NCI-H774 (cell line): ENCODE data around the gene FAM168A.
A peak's percentile ranks its signal among the peaks of the same experiment; 100 is the strongest.

ENCODE experiments used
- DNase-seq: peaks from one replicate; lab custom pipeline; 2025; lab: John Stamatoyannopoulos, UW

FAM168A gene

GRCh38 chr11:73367482-73368024 lies 230.4 kb downstream of the FAM168A start:
- no peak for DNase-seq

- no peak for DNase-seq
Observed at GRCh38 chr11:73366953-73367352, 231.0 kb downstream of the FAM168A start.

DNA sequence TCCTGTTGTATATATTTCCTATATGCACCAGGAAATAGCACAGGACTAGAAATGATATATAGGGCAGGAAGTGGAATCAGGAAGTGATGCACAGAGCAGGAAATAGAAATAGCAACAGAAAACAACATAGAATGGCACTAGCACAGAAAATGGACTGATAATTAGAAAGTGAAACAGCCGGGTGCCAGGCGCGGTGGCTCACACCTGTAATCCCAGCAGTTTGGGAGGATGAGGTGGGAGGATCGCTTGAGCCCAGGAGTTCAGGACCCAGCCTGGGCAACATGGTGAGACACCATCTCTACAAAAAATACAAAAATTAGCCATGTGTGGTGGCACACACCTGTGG lies 231.7 kb downstream of the FAM168A start:
- no peak for DNase-seq

DNA sequence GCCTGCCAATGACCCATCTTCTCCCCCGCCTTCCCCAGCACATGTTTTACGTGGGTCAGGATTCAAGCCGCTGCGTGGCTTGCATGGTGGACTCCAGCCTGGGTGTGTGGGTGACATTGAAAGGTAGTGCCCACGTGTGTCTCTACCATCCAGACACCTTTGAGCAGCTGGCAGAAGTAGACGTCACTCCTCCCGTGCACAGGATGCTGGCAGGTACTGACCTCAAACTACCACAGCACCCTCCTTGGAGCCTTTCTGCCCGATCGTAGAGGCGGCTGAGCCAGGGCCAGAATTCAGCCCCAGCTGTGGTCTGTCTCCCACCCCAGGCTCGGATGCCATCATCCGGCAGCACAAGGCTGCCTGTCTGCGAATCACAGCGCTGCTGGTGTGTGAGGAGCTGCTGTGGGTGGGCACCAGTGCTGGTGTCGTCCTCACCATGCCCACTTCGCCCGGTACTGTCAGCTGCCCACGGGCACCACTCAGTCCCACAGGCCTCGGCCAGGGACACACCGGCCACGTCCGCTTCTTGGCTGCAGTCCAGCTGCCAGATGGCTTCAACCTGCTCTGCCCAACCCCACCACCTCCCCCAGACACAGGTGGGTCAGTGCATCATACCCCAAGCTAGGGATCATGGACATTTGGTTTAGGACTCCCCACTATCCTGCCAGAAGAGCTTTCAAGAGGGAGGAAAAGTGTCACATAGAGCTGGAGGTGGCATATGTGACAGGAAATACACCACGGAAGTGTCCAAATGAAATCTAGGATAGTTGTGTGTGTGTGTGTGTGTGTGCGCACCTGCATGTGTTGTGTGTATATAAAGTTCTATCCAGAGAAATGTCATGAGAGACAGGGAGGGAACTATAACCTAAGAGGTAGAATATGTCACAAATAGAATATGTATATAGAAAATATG lies 232.3 kb downstream of the FAM168A start:
- DNase-seq, result no peak

GRCh38 chr11:73363147-73363546 lies 234.8 kb downstream of the FAM168A start:
- no peak for DNase-seq

DNA sequence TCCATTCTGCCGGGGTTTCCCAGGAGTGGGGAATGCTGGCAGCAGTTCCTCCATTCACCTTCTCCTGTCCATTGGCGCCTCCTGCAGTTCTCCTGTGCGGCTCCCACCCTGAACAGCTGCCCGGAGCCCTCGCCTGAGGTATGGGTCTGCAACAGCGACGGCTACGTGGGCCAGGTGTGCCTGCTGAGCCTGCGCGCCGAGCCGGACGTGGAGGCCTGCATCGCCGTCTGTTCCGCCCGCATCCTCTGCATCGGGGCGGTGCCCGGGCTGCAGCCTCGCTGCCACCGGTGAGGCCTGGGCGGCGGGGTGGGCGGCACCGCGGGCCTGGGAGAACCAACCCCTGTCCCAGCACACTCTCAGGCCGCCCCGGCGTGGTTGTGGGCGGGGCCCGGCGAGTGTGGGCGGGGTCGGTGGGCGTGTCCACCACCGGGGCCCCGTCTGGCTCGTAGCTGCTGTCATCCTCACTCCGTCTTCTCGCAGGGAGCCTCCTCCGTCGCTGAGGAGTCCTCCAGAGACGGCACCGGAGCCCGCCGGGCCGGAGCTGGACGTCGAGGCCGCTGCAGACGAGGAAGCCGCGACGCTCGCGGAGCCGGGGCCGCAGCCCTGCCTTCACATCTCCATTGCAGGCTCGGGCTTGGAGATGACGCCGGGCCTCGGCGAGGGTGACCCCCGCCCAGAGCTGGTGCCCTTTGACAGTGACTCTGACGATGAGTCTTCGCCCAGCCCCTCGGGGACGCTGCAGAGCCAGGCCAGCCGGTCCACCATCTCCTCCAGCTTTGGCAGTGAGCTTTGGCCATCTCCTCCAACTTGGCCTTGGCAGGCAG lies 235.7 kb downstream of the FAM168A start:
- no peak for DNase-seq

DNA sequence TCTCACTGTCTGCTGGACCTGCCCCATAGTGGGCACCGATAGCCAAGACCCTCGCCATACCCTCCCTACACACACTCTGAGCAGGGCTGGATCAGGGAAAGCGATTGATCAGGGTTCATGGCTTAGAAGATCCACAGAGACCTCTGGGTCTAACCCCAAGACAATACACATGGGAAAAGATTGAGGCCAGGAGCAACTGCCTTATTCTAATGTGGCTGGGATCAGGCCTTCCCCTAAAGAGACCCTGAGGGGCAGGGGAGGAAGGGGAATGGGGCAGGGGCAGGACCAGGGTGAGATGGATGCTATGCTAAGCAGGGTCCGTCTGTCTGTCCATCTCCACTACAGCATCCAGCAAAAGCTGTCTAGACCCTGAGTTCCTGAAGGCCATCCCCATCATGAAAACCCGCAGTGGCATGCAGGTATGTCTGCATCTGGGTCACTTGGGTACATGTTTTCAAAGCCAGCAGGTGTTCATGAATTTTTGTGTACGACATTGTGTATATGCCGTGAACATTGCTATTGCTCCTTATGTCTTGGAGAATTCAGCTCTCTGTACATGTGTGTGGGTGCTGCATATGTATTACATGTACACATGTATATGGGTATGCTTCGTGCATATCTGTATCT lies 237.1 kb downstream of the FAM168A start:
- DNase-seq, result no peak

- no peak for DNase-seq
Observed at GRCh38 chr11:73359930-73360742, 237.8 kb downstream of the FAM168A start.

DNA sequence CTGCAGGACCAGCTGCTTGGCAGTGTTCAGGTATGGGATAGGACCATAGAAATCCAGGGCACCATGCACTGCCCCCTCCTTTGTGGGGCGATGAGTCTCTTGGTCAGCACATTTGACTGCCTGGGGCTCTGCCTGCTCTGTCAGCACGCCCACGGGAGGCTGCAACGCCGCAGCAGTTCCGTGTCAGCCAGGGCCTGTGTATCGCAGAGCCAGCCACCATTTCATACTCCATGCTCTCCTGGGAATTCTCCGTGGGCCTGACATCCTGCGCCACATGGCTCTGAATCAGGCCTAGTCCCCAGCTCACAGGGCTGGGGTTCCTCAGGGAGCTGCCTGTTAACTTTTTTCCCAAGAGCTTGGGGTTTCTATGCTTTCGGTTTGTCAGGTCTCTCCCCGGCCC lies 238.6 kb downstream of the FAM168A start:
- no peak for DNase-seq

DNA sequence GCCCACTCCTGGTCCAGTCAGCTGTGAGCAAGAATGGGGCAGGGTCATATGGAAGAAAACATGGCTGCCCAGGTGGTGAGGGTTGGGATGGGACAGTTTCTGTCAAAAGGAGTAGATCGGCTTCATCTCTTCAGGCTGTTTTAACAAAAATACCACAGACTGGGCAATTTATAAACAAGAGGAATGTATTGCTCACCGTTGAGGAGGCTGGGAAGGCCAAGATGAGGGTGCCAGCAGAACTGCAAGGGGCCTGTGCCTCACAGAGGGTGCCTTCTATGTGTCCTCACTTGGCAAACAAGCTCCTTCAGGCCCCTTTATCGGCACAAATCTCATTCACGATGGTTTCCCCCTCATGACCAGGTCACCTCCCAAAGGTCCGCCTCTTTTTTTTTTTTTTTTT lies 239.8 kb downstream of the FAM168A start:
- DNase-seq, result no peak

DNA sequence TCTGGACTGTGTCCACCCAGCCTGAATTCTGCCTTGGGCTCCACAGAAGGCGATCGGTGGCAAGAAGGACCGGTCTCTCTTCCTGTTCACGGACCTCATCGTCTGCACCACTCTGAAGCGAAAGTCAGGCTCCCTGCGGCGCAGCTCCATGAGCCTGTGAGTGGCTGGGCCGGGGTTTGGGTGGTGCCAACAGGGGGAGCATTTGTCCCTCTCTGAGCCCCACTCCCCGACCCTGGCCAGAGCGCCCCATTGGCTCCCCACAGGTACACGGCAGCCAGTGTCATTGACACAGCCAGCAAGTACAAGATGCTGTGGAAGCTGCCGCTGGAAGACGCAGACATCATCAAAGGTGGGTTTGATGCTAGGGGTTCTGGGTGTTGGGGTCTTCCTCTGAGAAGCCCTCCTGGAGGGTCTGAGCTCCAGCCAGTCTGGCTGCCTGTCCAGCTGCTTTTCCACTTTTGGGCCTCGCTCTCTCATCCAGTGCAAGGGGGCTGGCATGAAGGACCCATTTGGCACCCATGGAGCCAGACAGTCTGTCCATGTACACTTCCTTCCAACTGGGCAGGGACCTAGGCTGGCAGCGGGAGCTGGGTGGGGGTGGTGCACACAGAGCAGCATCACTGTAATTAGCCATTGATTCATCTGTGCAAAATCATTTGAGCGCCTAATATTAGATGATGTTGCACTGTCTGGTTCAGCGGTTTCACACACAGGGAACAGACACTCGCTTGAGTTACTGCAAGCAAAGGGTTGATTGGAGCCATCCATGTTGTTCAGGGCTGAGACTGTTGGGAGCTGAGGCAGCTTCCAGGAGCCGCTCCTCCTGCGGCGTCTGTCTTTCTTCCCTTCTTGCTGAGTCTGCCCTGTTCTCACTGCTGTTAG lies 240.7 kb downstream of the FAM168A start:
- DNase-seq, result no peak

GRCh38 chr11:73355109-73355508 lies 242.8 kb downstream of the FAM168A start:
- no peak for DNase-seq

GRCh38 chr11:73353422-73353821 lies 244.5 kb downstream of the FAM168A start:
- DNase-seq, result no peak

DNA sequence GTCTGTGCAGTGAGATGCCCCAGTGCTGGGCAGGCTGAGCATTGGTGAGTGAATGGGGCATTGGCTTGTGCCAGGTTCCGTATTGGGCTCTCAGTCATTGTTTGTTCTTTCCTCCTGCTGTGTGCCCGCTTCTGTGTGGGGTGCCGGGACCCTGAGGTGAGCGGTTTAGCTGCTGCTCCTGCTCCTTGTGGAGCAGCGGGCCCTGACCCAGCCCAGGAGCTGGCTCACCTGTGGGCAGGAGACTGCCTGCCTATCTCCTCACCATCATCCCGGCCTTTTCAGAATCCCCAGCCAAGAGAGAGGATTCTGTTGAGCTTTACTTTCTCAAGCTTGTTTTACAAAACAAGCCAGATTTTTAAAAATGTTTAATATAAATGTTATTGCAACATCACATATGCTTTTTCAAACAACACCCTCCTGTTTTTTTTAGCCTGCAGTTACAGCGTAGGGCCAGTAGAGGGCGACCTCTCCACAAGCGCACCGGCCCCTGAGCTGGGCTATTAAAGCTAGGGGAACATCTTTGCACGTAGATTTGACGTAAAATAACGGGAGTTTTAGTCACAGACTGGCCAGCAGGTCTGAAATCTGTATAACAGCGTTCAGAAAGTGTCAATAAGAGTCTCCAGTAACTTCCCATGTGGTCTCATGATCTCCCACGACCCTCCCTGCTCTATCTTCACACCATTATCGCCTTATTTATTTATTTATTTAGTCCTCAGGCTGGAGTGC lies 246.8 kb downstream of the FAM168A start:
- DNase-seq, result peak; percentile 61
